DND-41 (cell line): ENCODE results near the gene GUCY2D.

ENCODE experiments used
- EZH2 ChIP-seq: IDR thresholded peaks from 3 replicates; pipeline ENCODE4 v1.6.1; 2012; ENCODE audit warnings: borderline replicate concordance, low read depth, mild to moderate bottlenecking, moderate library complexity, low read length, inconsistent platforms; ENCODE audit not compliant: severe bottlenecking
- TF ChIP-seq, protein P1 (sequence below): IDR thresholded peaks from 2 replicates; pipeline ENCODE4 v1.5.1; 2012; ENCODE audit warnings: borderline replicate concordance, low read length, moderate library complexity, mild to moderate bottlenecking; ENCODE audit not compliant: poor library complexity, severe bottlenecking; ENCODE audit errors: extremely low read depth

DNA sequence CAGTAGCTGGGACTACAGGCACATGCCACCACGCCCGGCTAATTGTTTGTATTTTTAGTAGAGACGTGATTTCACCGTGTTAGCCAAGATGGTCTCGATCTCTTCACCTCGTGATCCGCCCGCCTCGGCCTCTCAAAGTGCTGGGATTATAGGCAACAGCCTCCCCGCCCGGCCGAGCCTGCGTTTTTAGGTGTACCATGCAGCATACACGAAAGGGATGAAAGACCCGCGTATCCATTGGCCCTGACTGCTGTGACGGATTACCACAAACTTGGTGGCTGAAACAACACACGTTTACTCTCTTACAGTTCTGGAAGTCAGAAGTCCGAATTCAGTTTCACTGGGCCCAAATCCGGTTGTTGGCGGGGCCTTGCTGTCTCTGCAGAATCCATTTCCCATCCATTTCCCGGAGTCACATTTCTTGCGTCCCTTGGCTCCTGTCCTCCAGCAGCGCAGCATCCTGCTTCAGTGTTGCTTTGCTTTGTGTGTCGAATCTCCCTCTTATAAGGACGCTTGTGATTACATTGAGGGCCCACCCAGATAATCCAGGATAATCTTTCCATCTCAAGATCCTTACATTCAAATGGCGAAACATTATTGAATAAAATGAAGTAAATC lies 8.3 kb upstream of the GUCY2D start:
- TF ChIP-seq, protein P1, sequence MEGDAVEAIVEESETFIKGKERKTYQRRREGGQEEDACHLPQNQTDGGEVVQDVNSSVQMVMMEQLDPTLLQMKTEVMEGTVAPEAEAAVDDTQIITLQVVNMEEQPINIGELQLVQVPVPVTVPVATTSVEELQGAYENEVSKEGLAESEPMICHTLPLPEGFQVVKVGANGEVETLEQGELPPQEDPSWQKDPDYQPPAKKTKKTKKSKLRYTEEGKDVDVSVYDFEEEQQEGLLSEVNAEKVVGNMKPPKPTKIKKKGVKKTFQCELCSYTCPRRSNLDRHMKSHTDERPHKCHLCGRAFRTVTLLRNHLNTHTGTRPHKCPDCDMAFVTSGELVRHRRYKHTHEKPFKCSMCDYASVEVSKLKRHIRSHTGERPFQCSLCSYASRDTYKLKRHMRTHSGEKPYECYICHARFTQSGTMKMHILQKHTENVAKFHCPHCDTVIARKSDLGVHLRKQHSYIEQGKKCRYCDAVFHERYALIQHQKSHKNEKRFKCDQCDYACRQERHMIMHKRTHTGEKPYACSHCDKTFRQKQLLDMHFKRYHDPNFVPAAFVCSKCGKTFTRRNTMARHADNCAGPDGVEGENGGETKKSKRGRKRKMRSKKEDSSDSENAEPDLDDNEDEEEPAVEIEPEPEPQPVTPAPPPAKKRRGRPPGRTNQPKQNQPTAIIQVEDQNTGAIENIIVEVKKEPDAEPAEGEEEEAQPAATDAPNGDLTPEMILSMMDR, result no peak
- no peak for TF ChIP-seq EZH2
